HG02610 (cell line): ENCODE results near the gene PLEKHD1.
A peak's percentile ranks its signal among the peaks of the same experiment; 100 is the strongest.
"Not testable (repeated sequence)": the region's sequence is repeated elsewhere in the genome, so short reads cannot be mapped to it uniquely, and the experiment has no call there.

Source experiments
- ATAC-seq: cut with Tn5 transposase; IDR thresholded peaks from one replicate; pipeline ENCODE4 v1.9.1; 2021; ENCODE audit warnings: mild to moderate bottlenecking, moderate library complexity; ENCODE audit not compliant: unreplicated experiment

The PLEKHD1 gene

DNA sequence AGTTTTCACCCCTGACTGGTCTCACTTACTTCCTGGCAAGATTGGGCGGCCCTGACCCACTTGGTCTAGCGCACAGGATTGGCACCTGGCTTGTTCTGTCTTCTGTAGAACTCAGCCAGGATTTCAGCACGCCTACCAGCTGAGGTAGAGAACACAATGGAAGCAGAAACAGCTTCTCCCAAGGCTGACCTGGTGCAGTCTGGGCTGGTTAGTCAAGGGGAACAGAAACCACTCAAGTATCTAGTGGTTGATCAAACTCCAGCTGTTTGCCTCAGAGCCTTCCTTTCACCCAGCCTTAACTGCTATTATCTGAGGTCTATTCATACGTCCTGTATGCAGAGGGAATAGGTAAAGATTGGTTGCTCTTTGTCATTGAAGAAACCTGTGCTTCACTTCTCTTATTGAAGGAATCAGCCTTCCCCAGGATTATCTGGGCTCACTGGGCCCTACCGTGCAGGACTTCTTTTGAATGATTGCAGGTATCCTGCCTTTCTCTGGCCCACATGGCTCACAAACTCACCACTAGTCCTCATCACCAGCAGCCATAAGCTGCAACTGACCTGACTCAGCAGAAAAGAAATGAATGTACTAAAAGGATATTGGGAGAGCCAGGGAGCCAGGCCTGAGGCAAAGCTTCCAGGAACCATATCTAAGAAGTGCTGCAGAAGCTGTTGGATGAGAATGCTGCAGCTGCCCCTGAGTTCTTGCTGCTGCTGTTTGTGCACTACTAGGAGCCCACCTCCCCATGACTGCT is 2.5 kb upstream of the PLEKHD1 start:
- peak; percentile 92 for ATAC-seq

GRCh38 chr14:69483765-69484443 is 624 bp upstream of the PLEKHD1 start:
- no peak for ATAC-seq

DNA sequence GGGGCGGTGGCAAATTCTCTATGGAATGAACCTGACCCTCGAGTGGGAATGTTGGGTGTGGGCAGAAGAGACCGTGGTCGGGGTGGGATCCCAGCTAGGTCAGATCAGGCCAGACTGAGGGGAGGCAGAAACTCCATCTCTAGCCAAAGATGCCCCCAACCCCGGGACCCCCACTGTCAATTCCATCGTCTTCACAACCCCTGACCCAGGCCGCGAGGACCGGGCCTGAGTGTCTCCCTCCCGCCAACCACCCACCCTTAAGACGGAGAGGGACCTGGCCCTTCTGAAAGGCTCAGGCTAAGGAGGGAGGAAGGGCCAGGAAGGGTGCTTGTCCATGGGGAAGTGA is 760 bp downstream of the PLEKHD1 start:
- ATAC-seq, result no peak

- no peak for ATAC-seq
These were observed 1.2 kb downstream of the PLEKHD1 start for GRCh38 chr14:69485701-69486100.

DNA sequence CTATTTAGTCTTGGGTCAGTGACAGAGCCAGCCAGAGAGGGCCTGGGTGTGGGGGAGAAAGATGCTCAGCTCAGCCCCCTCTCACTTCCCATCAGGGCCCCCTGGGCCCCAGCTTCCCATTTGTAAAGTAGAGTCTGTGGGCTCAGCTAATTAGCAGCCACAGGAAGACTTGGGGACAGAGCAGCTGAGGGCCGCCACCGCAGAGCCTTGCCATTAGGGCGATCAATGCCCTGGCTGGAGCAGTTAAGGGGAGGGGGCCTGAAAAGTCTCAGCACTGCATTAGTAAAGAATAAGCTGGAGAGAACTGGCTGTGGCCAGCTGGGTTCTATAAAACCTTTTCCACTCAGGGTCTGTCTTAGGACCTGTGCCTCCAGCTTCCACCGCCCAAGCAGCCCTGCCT is 2.7 kb downstream of the PLEKHD1 start:
- ATAC-seq, result no peak

DNA sequence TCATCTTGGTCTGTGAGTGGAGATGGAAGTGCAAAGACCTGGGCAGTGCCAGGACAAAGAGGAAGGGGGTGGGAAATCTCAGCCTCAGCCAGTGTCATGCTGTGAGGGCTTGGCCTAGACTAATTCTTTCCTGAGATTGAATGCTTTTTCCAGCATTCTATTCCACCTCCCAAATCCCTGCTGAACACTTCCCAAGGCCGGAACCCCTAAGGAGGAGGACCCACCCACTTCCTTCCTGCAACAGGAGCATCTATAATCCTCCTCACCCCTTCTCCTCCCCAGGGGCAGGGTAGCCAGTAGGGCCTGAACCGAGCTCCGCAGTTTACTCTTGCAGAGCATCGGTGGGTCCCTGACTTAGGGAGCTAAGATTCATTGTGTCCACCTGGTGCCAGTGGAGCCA is 3.2 kb downstream of the PLEKHD1 start:
- ATAC-seq, result no peak

DNA sequence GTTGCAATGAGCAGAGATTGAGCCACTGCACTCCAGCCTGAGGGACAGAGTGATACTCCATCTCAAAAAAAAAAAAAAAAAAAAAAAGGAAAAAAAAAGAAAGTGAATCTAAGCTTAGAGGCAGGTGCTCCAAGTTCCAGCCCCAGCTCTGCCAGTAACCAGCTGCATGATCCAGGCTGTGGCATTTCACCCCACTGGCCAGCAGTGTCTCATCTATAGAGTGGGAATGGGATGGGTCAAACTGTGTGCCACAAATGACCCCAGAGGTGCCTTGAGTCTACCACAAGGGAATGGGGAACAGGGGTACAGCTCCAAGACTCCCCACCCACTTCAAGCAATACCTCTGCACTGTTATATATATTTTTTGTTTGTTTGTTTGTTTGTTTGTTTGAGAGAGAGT is 5.0 kb downstream of the PLEKHD1 start:
- ATAC-seq, result no peak

- ATAC-seq, result no peak
These were observed 5.8 kb downstream of the PLEKHD1 start for GRCh38 chr14:69490219-69490918.

- ATAC-seq, result no peak
These were observed 6.7 kb downstream of the PLEKHD1 start for GRCh38 chr14:69491193-69491592.

DNA sequence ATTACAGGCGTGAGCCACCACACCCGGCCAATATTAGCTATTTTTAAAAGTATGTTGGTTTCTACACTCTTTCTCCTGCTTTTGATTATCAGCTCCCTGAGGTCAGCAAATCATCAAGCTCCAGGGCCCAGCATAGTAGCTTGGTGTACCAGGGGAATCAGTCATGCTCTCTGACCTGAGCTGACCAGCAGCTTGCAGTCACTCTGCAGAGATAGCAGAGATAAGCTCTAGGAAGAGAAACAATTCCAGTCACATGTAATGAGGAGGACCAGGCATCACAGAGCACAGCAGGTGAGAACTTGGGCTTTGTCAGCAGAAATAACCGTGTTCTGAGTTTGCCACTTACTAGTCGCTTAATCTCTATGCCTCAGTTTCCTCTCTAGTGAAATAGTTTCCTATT is 8.5 kb downstream of the PLEKHD1 start:
- ATAC-seq, result no peak

DNA sequence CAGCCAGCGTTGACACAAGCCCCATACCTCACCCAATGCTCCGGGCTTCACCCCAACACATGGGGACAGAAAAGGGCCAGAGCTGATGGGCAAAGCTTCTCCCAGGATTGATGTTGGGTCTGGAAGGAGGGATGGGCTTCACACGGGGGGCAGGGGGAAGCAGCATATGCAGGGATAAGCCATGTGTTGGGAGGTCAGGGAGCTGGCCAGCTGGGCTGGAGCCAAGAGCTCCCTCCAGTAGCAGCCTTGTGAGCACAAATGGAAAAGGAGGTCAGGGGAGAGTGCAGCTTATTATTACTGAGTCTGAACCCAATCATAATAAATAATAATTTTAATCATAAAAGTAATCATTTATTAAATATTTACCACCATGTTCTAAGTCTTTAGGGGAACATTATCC is 9.3 kb downstream of the PLEKHD1 start:
- ATAC-seq, result no peak

DNA sequence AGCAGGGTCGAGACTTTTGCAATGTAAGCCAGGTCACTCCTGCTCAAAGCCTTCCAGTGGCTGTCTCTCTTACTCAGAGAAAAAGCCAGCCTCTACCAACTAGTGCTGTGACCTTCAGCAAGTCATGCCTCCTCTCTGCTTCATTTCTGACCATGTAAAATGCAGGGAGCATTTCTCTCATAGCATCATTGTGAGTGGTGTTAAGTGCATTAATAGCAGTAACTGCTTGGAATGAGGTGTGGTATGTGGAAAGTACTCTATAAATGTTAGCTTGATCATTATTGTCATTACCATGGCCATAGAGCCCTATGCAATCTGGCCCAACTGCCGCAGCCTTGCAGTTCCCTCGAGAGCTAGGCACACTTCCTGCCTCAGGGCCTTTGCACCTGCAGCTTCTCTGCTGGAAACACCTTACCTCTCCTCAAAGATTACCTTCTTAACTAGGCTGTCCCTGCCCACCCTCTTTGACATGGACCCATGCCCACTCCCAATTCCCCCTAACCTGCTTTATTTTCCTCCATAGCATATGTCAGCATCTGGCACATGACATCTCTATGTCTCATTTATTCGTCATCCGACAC is 10.9 kb downstream of the PLEKHD1 start:
- no peak for ATAC-seq

- ATAC-seq, result not testable (repeated sequence)
These were observed 13.3 kb downstream of the PLEKHD1 start for GRCh38 chr14:69497866-69498265.

- ATAC-seq, result not testable (repeated sequence)
These were observed 13.8 kb downstream of the PLEKHD1 start for GRCh38 chr14:69498286-69498685.

DNA sequence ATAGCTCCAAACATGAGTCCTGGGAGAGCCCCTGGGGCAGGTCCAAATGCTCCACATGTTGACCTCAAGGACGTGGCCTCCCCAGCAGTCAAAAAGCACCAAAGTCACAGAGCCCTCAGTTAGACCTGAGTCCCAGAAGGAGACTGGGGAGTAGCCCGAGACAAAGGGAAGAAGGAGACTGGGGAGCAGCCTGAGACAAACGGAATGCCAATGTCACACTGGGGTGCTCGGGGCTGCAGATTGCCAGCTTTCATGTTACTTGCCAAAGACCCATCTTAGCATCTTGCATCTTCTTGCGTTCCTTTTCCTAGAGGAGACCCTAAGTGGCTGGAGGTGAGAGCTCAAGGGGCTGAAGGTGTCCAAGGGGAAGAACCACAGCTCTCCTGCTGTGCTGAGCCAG is 14.9 kb downstream of the PLEKHD1 start:
- ATAC-seq, result no peak

- ATAC-seq, result no peak
These were observed 15.6 kb downstream of the PLEKHD1 start for GRCh38 chr14:69500096-69500495.

DNA sequence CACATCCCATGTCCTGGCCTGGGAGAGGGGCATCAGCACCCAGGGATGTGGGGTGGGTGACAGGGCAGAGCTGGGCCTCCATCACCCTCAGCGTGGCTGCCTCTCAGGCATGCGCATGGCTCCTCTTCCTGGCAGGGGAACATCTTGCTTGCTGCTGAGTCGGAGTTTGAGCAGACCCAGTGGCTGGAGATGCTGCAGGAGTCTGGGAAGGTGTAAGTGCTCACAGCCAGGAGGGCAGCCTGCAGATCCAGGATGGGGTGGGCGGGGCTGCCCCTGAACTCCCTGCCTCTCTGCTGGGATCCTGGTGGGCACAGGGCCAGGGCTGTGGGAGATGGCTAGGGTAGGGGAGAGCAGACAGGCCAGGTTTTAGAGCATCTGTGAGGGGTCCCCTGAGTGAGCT is 16.2 kb downstream of the PLEKHD1 start:
- ATAC-seq, result no peak

DNA sequence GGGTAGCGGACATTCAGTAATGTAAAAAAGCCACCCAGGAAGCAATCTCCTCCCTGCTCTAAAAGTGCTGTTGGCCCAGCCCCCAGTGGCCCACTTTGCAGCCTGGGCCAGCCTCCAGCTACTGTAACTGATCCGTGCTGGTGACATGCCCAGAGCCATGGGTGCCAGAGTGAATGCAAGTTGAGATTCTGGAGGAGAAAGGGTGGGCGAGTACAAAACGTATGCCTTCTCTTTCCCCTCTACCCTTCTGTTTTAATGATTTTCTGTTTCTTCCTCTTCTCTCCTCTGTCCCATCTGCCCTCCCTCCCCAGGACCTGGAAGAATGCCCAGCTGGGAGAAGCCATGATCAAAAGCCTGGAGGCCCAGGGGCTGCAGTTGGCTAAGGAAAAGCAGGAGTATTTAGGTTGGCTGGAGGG is 16.9 kb downstream of the PLEKHD1 start:
- ATAC-seq, result no peak

GRCh38 chr14:69504775-69505174 is 20.2 kb downstream of the PLEKHD1 start:
- ATAC-seq, result no peak

DNA sequence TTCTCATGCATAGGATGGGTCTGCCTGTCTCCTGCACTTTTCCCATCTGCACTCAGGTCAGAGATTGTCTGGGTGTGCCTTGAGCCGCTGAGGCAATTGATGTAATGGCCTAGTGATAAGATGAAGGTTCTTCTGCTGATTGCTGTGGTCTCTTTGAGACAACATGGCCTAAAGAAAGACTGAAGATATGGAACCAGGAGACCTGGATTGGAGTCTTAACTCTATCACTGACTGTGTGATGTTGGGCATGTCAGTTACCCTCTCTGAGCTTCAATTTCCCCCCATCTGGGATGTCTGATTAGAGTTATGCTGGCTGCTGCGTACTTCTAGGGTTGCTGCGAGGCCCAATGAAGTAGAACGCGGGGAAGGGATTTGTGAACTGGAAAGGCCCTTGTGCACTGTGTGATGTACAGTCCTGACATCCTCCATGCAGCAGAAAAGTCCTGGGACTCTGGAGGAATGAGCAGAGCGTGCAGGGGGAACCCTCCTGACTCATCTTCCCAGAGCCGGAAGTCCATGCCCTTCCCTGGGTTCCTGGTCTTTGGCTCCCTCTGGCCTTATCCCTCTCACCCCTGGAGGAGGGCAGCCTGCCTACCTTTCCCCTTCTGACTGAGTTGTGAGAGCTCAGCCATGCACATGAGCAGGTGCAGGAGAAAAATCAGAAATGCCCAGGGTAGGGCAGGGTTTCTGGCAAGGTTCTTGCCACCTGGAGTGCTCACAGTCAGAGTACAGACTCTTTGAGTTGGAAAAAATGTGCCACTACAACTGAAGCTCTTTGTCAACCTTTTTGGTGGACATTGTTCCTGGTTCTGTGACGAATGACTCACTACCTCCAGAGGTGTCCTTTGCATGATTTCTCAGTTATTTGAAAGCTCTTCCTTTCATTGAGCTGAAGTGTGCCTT is 21.1 kb downstream of the PLEKHD1 start:
- ATAC-seq, result no peak

DNA sequence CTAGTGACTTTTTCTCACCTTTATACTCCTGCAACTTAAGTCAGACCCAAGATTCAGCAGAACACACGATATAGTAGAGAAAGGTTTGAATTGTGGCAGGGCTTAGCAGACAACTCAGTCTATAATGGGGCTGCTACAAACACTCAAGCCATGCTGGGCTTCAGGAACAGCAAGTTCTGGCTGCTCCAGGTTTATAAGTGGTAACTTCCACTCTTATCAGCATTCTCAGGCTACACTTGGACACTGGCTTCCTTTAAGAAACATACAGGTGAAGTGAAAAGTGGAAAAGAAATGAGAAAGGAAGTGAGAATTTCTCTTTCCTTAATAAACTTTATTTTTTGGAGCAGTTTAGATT is 21.7 kb downstream of the PLEKHD1 start:
- ATAC-seq, result no peak
